Measurements from ENCODE around the gene MS4A1. TPM values are rescaled to one million over a fixed set of nuclear protein-coding genes. Genes with fewer than 3 reads are reported as not detected.

The MS4A1 gene
- total and polyA plus RNA-seq, 2 of the 4 experiments (the other 2 are of a cell fraction): not detected

DNA sequence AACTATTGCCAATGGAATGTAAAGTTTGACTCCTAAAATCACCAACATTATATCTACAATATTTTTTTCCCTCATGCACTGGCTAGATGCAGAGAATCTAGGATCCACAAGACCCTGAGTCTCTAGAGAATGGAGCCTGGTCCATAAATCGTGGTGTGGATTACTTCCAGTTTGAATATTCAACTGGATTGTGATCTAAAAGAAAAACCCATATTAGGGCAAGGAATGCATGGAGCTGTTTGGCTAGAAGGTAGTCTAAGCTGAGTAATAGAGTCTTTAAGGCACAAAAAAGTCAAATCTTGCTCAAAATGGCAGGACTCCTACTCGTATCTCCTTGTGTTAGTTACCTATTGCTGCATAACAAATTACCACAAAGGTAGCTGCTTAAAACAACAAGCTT is 35.6 kb upstream of the MS4A1 start:
- no peak overlapping the region for H2BK15ac ChIP-seq (ENCODE audit: low read depth, low read length)
- no peaks in the 10 kb centered on the region for H4K20me1 ChIP-seq (ENCODE audit: insufficient read depth, low read length)
- in situ Hi-C loops (cut with MboI; ENCODE audit: low sequenced_read_pairs) (no loop called here), intact Hi-C loops (cut with micrococcal nuclease) (no loop called here), dilution Hi-C loops (cut with HindIII; ENCODE audit: low sequenced_read_pairs, unreplicated experiment) (no loop called here)
- H4K91ac ChIP-seq (ENCODE audit: insufficient read depth, low read depth, low read length): no peak overlapping the region
- no peak overlapping the region for H3K27ac ChIP-seq (ENCODE audit: insufficient read depth, low read length)
- no peak overlapping the region for H3K9ac ChIP-seq (ENCODE audit: low read depth, low read length)
- no peak overlapping the region for H2BK5ac ChIP-seq (ENCODE audit: low read depth, low read length, poor library complexity, severe bottlenecking)
- DNase-seq: no peak
- no peak overlapping the region for H2AFZ ChIP-seq (replicated peaks; ENCODE audit: low read length, poor library complexity)
- H3K4me3 ChIP-seq (ENCODE audit: insufficient read depth, low read depth, low read length): no peak overlapping the region
- H3K79me1 ChIP-seq (ENCODE audit: low read depth in 1 of 2, low read length in 2 of 2): no peaks in the 10 kb centered on the region
- H2AK9ac ChIP-seq (replicated peaks; ENCODE audit: low read depth, low read length, poor library complexity): no peak overlapping the region
- H3K56ac ChIP-seq (ENCODE audit: extremely low read depth, insufficient read depth, low read length): no peak overlapping the region
- no peaks in the 10 kb centered on the region for H3K36me3 ChIP-seq (ENCODE audit: control insufficient read depth, insufficient read depth, low read length)
- H3K27me3 ChIP-seq (ENCODE audit: control insufficient read depth, insufficient read depth, low read length): no peaks in the 10 kb centered on the region
- ATAC-seq (ENCODE audit: low read depth): no peak
- peaks cover 8% of the 10 kb centered on the region for H3K9me3 ChIP-seq (ENCODE audit: control insufficient read depth, insufficient read depth, low read length)
- TF ChIP-seq, protein P1, sequence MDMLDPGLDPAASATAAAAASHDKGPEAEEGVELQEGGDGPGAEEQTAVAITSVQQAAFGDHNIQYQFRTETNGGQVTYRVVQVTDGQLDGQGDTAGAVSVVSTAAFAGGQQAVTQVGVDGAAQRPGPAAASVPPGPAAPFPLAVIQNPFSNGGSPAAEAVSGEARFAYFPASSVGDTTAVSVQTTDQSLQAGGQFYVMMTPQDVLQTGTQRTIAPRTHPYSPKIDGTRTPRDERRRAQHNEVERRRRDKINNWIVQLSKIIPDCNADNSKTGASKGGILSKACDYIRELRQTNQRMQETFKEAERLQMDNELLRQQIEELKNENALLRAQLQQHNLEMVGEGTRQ (IDR thresholded peaks at IDR 0.05; ENCODE audit: low read depth, low read length): no peak
- TF ChIP-seq RFX5 (IDR thresholded peaks at IDR 0.05; ENCODE audit: low read depth, low read length): no peak
- no peak for TF ChIP-seq NFE2L2 (IDR thresholded peaks at IDR 0.05; ENCODE audit: low read depth, low read length)
- TF ChIP-seq ELK1 (IDR thresholded peaks at IDR 0.05; ENCODE audit: borderline replicate concordance, low read depth, low read length): no peak
- TF ChIP-seq CEBPB (IDR thresholded peaks at IDR 0.05; ENCODE audit: low read depth, low read length): no peak
- TF ChIP-seq RAD21 (IDR thresholded peaks at IDR 0.05; ENCODE audit: low read length): no peak
- no peak for TF ChIP-seq MAFK (IDR thresholded peaks at IDR 0.05; ENCODE audit: low read depth, low read length)
- no peak for TF ChIP-seq FOS (IDR thresholded peaks at IDR 0.05; ENCODE audit: low read depth, low read length)
- H3K18ac ChIP-seq (ENCODE audit: low read depth, low read length): no peak overlapping the region
- H2BK20ac ChIP-seq (ENCODE audit: low read depth, low read length): no peak overlapping the region
- no peak overlapping the region for H3K4ac ChIP-seq (ENCODE audit: low read depth, low read length)
- H3K4me1 ChIP-seq (ENCODE audit: control insufficient read depth, insufficient read depth, low read length): no peaks in the 10 kb centered on the region
- H3K23ac ChIP-seq (ENCODE audit: low read depth, low read length): no peak overlapping the region
- no CpG with 5 or more reads among the region's 2 CpGs for WGBS, 2 experiments (ENCODE audit: extremely low coverage in 2 of 2, insufficient read length in 1 of 2)
- BruUV-seq (replicated peaks): no TSS peak
- H4K8ac ChIP-seq (ENCODE audit: low read depth in 2 of 2, low read length in 2 of 2): no peak overlapping the region
- no peak overlapping the region for H4K5ac ChIP-seq (ENCODE audit: low read depth, low read length)
- CTCF ChIA-PET: no interaction called here
- H3K14ac ChIP-seq (replicated peaks; ENCODE audit: low read depth, low read length): no peak overlapping the region
- no peak overlapping the region for H3K4me2 ChIP-seq (ENCODE audit: low read depth, low read length)
- POLR2A ChIA-PET (ENCODE audit: unreplicated experiment): no interaction called here
- H2BK120ac ChIP-seq (ENCODE audit: low read depth, low read length): no peak overlapping the region
- no peaks in the 10 kb centered on the region for H3K9me1 ChIP-seq (ENCODE audit: insufficient read depth, low read length)
- H2AK5ac ChIP-seq (ENCODE audit: low read depth, low read length): no peak overlapping the region
